Astrocyte of the cerebellum (primary cell): ENCODE measurements around the gene RALGAPB.

Experiments
- DNase-seq: peaks from one replicate; pipeline ENCODE4 v3.0.0-alpha.2; 2011; ENCODE audit warnings: low read depth
- H3K4me3 ChIP-seq: 2 replicates; pipeline ENCODE4 v1.5.1; 2011; ENCODE audit warnings: mild to moderate bottlenecking, low read depth, low read length, moderate library complexity
- CTCF ChIP-seq: IDR thresholded peaks from 2 replicates; pipeline ENCODE4 v1.5.1; 2012; ENCODE audit warnings: low read length, low read depth, moderate library complexity, mild to moderate bottlenecking; ENCODE audit errors: missing control alignments
- in situ Hi-C: cut with HindIII; loops from 2 replicates; pipeline ENCODE4 v1.10.0; 2017; ENCODE audit warnings: low sequenced_read_pairs

RALGAPB gene

GRCh38 chr20:38603286-38603685, 130.6 kb downstream of the RALGAPB start:
- TF ChIP-seq CTCF = no peak
- no peak overlapping the region for H3K4me3 ChIP-seq
- in situ Hi-C loops = no loop called here
- DNase-seq = no peak

GRCh38 chr20:38604873-38605303, 132.2 kb downstream of the RALGAPB start:
- DNase-seq = no peak
- in situ Hi-C loops = no loop called here
- H3K4me3 ChIP-seq = no peak overlapping the region
- no peak for TF ChIP-seq CTCF

- in situ Hi-C loops = no loop called here
- H3K4me3 ChIP-seq = no peak overlapping the region
- no peak for DNase-seq
- no peak for TF ChIP-seq CTCF
Measured at GRCh38 chr20:38607351-38607750, 134.7 kb downstream of the RALGAPB start.

- DNase-seq = no peak
- TF ChIP-seq CTCF = no peak
- no peak overlapping the region for H3K4me3 ChIP-seq
- in situ Hi-C loops = no loop called here
Measured at GRCh38 chr20:38608188-38608587, 135.5 kb downstream of the RALGAPB start.

GRCh38 chr20:38609815-38610214, 137.2 kb downstream of the RALGAPB start:
- no peak for DNase-seq
- no peak overlapping the region for H3K4me3 ChIP-seq
- no peak for TF ChIP-seq CTCF
- in situ Hi-C loops = no loop called here

- in situ Hi-C loops = no loop called here
- no peak for TF ChIP-seq CTCF
Measured at GRCh38 chr20:38610521-38610920, 137.9 kb downstream of the RALGAPB start.

More at GRCh38 chr20:38610521-38610920, 137.9 kb downstream of the RALGAPB start:
- DNase-seq = no peak
- H3K4me3 ChIP-seq = no peak overlapping the region
